Stimulated activated CD8-positive, alpha-beta memory T cell treated with anti-CD3 and anti-CD28 coated beads, Interleukin-4, amount 100 ng/mL, for 48 hours (primary cell): ENCODE data around the gene MYOM1.
"Not testable (repeated sequence)": the region's sequence is repeated elsewhere in the genome, so short reads cannot be mapped to it uniquely, and the experiment has no call there.

ENCODE experiments used
- DNase-seq: peaks from one replicate; pipeline ENCODE4 v3.0.0-alpha.2; 2020

MYOM1 gene

DNA sequence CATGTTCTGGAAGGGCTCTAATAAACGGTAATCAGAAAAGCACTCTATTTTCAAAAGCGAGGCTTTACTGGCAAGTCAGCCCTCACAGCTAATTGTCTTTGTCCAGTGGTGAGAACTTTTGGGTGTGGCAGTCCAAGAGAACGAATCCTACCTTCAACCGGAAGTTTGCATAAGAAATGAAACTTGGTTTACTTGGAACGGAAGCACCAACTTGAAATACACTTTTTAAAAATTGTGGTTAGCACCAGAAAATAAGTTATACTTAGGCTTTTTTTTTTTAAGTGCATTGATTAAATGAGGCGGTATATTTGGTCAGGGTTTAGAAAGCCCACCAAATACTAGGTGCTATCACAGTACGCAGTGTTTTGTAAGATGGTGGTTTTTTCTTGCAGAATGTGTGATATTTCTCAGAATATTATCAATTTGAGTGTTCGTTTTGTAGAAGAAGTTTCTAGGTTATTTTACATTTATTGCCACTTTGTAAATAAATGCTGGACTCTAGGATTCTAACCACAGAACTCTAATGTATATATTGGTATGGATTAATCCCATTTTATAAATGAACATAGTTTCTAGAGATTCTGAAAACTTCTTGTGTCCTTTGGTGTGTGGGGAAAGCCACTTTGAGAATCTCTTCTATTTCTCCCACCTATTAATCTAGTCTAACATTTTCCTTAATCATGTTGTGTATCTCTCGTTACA is 29.0 kb upstream of the MYOM1 start:
- DNase-seq = no peak

DNA sequence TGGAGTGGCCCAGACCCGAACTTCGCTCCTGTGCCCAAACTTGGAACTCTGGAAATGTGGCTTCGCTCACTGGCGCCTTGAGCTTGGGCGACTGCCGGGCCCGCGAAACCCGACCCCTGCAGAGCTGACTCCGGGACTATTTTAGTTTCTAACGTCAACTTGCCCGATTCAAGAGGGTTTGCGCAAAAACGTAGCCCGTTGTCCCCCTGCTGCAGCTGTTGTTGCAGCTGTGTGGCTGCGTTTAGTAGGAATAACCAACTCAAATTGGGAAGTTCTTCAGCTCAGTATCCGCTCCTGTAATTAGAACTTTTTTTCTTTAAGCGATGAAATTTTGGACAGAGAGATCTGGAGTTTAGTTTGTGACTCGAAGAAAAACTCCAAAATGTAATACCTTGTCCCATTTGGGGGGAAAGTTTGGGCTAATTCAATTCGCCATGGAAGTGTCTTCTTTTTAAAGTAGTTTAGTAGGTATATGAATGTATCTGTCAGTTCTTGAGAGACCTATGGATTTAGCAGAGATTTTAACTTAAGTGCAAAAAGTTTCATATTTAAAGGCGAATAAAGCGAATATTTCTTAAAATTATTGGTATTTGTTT is 28.4 kb upstream of the MYOM1 start:
- DNase-seq = no peak

GRCh38 chr18:3247240-3248061 is 27.7 kb upstream of the MYOM1 start, which contains the start of gene MYL12A:
TSS of gene MYL12A (plus strand) at chr18:3247801. CDS start at chr18:3253248, 5,447 bp downstream.
- DNase-seq = peak; percentile 97

- peak; percentile 55 for DNase-seq
Measured at GRCh38 chr18:3246635-3247239, 27.0 kb upstream of the MYOM1 start.

GRCh38 chr18:3245853-3246634 is 26.3 kb upstream of the MYOM1 start:
- peak; percentile 87 for DNase-seq

GRCh38 chr18:3245185-3245564 is 25.4 kb upstream of the MYOM1 start:
- DNase-seq = no peak

DNA sequence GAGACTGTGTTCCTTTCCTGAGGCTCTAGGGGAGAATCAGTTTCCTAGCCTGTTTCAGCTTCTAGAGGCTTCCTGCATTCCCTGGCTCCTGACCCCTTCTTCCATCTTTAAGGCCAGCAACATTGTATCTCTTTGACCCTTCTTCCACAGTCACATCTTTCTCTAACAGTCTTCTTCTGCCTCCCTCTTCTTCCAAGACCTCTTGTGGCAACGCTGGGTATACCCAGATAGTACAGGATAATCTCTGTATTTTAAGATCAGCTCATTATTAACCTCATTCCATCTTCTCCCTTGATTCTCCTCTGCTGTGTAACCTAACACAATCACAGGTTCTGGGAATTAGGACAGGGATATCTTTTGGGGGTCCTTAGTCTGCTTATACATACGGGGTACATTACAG is 19.0 kb upstream of the MYOM1 start:
- no peak for DNase-seq

- DNase-seq = no peak
Measured at GRCh38 chr18:3236470-3236869, 16.7 kb upstream of the MYOM1 start.

DNA sequence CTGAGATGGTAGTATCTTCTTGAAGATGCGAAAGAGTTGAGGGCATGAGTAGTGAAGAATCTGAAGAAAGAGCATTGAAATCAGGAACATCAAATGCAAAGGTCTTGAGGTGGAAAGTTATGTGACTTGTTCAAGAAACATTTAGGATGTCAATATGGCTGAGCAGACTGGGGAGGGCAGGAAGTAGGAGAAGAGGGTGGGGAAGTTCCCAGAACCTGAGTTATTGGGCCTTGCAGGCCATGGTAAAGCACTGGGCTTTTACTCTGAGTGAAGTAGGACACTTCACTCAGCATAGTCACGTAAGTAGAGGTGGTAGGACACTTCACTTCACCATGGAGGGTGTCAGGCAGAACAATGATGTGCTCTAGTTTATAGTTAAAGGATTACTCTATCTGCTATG is 16.1 kb upstream of the MYOM1 start:
- DNase-seq = no peak

- no peak for DNase-seq
Measured at GRCh38 chr18:3234457-3234856, 14.7 kb upstream of the MYOM1 start.

DNA sequence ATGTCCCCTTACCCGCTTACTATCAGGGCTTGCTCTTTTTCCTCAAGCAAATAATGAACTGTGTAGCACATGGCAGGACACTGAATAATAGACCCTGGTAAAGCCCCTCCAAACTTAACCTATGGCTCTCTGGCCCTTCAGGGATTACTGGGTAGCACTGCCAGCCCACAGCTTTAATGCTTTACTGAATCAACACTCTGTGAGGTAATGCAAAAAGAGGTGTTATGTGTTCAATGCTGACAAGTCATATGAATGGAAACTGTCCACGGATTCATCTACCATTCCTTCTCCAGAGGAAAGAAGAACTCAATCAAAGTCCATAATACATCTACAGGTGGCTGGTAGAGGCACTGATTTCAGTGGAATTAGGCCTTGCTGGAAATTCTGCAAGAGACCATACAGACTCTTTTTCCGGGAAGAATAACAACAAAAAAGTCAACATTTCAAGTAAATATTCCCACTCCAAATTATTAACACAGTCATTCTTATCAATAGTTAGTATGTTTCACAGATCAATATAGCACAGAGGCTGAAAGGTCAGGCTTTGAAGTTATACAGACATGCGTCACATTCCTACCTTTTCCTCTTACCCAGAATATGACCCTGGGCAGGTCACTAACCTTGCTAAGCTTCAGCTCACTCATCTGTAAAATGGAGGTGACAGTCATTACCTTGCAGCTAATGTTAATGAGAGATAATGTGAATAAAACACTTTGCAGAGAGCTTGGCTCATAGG is 13.8 kb upstream of the MYOM1 start:
- DNase-seq = no peak

GRCh38 chr18:3233004-3233403 is 13.2 kb upstream of the MYOM1 start:
- no peak for DNase-seq

DNA sequence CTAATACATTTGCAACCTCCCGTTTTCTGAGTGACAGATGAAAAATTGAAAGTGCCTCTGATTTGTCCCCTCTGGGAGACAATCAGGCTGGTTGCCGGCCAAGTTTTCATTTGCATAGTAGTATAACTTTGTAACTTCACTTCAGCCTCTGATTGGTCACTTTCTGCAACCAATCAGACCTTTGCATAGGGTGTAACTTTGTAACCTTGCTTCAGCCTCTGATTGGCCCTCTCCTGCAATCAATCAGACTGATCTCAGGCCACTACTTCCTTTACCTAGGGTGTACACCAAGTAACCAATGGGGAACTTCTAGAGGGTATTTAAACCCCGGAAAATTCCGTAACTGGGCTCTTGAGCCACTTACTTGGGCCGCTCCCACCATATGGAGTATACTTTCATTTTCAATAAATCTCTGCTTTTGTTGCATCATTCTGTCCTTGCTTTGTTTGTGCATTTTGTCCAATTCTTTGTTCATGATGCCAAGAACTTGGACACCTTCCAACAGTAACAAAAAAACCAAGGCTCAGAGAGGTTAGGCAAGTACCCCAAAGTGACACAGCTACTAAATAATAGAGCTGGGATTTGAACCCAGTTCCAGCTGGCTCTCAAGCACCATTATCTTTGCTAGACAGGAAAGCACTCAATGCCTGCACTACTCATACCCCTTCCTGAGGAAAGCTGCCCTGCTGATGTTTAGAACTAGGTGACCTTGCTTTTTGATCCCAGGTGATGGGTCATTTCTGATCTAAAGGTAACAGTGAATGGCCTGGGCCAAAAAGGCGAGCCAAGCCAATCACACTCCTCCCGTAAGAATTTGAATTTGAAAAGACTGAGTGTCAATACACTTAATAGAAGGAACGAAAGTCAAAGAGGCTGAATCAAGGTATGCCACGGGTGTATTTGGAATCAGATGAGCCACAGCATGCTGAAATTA is 10.9 kb upstream of the MYOM1 start:
- DNase-seq = no peak

GRCh38 chr18:3226048-3226447 is 6.3 kb upstream of the MYOM1 start:
- DNase-seq = no peak

- no peak for DNase-seq
Measured at GRCh38 chr18:3225588-3225987, 5.8 kb upstream of the MYOM1 start.

GRCh38 chr18:3224223-3224622 is 4.5 kb upstream of the MYOM1 start:
- no peak for DNase-seq

GRCh38 chr18:3223356-3223755 is 3.6 kb upstream of the MYOM1 start:
- no peak for DNase-seq

GRCh38 chr18:3221496-3221895 is 1.7 kb upstream of the MYOM1 start:
- no peak for DNase-seq

GRCh38 chr18:3220868-3221267 is 1.1 kb upstream of the MYOM1 start:
- DNase-seq = not testable (repeated sequence)

- DNase-seq = no peak
Measured at GRCh38 chr18:3219241-3219630, 532 bp downstream of the MYOM1 start.

DNA sequence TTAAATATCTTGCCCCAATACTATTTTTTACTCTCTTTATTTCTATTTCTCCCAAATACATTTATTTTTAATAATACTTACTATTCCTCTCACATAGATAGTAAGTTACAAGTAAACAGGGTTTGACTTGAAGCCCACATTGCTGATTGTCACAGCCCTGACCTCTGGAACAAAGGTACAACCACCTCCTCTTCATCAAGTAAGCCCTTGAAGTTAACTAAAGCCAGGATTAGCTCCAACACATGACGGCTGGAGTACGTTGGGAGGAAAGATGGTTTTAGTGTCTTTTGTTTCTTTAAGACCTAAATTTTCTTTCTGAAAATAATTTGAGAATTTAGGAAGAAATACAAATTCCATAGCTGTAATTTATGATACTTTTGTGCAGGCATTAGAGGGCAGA is 949 bp downstream of the MYOM1 start:
- DNase-seq = no peak
